HepG2 (cell line): ENCODE results near the gene LDLR. TPM values are rescaled to one million over a fixed set of nuclear protein-coding genes. Genes with fewer than 3 reads are reported as not detected.
A peak's percentile ranks its signal among the peaks of the same experiment; 100 is the strongest.

ENCODE experiments used
- ARNTL ChIP-seq: sonication (generic); formaldehyde crosslinking; IDR thresholded peaks from 2 replicates; pipeline ENCODE4 v1.4.0; 2020; ENCODE audit warnings: mild to moderate bottlenecking, missing genetic modification reagents
- BCL6 ChIP-seq: IDR thresholded peaks from 2 replicates; pipeline ENCODE4 v1.6.1; 2016; ENCODE audit warnings: missing genetic modification reagents, missing compliant biosample characterization
- CSRNP1 ChIP-seq: sonication (generic); formaldehyde crosslinking; IDR thresholded peaks from 2 replicates; pipeline ENCODE4 v1.8.1; 2023; ENCODE audit warnings: mild to moderate bottlenecking, missing genetic modification reagents
- DRAP1 ChIP-seq: IDR thresholded peaks from 2 replicates; pipeline ENCODE4 v1.6.1; 2016; ENCODE audit warnings: missing genetic modification reagents, missing compliant biosample characterization
- GFI1 ChIP-seq: sonication (generic); formaldehyde crosslinking; IDR thresholded peaks from 2 replicates; pipeline ENCODE4 v1.5.0; 2020; ENCODE audit warnings: missing genetic modification reagents, mild to moderate bottlenecking, borderline replicate concordance
- HDAC1 ChIP-seq: sonication (generic); formaldehyde crosslinking; IDR thresholded peaks from 2 replicates; pipeline ENCODE4 v1.5.1; 2020; ENCODE audit warnings: mild to moderate bottlenecking, missing genetic modification reagents
- KAT7 ChIP-seq: IDR thresholded peaks from 2 replicates; pipeline ENCODE4 v1.6.1; 2018; ENCODE audit warnings: borderline replicate concordance, missing compliant biosample characterization
- KLF6 ChIP-seq: IDR thresholded peaks from 2 replicates; pipeline ENCODE4 v1.8.0; 2016; ENCODE audit warnings: missing biosample characterization, missing genetic modification reagents
- MED1 ChIP-seq: sonication (generic); formaldehyde crosslinking; IDR thresholded peaks from 2 replicates; pipeline ENCODE4 v1.4.0; 2020; ENCODE audit warnings: missing genetic modification reagents
- NCOA2 ChIP-seq: sonication (generic); formaldehyde crosslinking; IDR thresholded peaks from 2 replicates; pipeline ENCODE4 v1.8.0; 2022; ENCODE audit warnings: inconsistent platforms
- NFYC ChIP-seq: IDR thresholded peaks from 2 replicates; pipeline ENCODE4 v1.6.1; 2016; ENCODE audit warnings: missing genetic modification reagents, missing compliant biosample characterization
- ONECUT2 ChIP-seq: sonication (generic); formaldehyde crosslinking; IDR thresholded peaks from 2 replicates; pipeline ENCODE4 v1.4.0; 2020; ENCODE audit warnings: missing genetic modification reagents
- PATZ1 ChIP-seq: sonication (generic); formaldehyde crosslinking; IDR thresholded peaks from 2 replicates; pipeline ENCODE4 v1.4.0; 2020; ENCODE audit warnings: missing genetic modification reagents
- PHF8 ChIP-seq: sonication (generic); formaldehyde crosslinking; IDR thresholded peaks from 2 replicates; pipeline ENCODE4 v1.5.0; 2020; ENCODE audit warnings: missing genetic modification reagents
- POGZ ChIP-seq: sonication (generic); formaldehyde crosslinking; IDR thresholded peaks from 2 replicates; pipeline ENCODE4 v1.4.0; 2020; ENCODE audit warnings: mild to moderate bottlenecking, missing genetic modification reagents
- POLR2A ChIP-seq, 2 experiments: IDR thresholded peaks; 2 replicates each; pipeline ENCODE4 v1.6.1; 2011; ENCODE audit warnings: low read depth in 2 of 2, low read length in 2 of 2, mild to moderate bottlenecking in 1 of 2, moderate library complexity in 1 of 2; ENCODE audit not compliant: insufficient read depth in 1 of 2
- SRY ChIP-seq: sonication (generic); formaldehyde crosslinking; IDR thresholded peaks from 2 replicates; pipeline ENCODE4 v1.8.0; 2022; ENCODE audit warnings: mild to moderate bottlenecking, missing genetic modification reagents
- ZFP82 ChIP-seq: sonication (generic); formaldehyde crosslinking; IDR thresholded peaks from 2 replicates; pipeline ENCODE4 v1.5.1; 2020; ENCODE audit warnings: mild to moderate bottlenecking, missing genetic modification reagents, borderline replicate concordance
- ZNF253 ChIP-seq: sonication (generic); formaldehyde crosslinking; IDR thresholded peaks from 2 replicates; pipeline ENCODE4 v1.8.0; 2022; ENCODE audit warnings: mild to moderate bottlenecking, missing genetic modification reagents, borderline replicate concordance
- ZNF329 ChIP-seq: sonication (generic); formaldehyde crosslinking; IDR thresholded peaks from 2 replicates; pipeline ENCODE4 v1.9.0; 2021; ENCODE audit warnings: low read depth, mild to moderate bottlenecking, missing genetic modification reagents
- ZNF558 ChIP-seq: sonication (generic); formaldehyde crosslinking; IDR thresholded peaks from 2 replicates; pipeline ENCODE4 v1.9.0; 2022; ENCODE audit warnings: mild to moderate bottlenecking, missing genetic modification reagents, borderline replicate concordance
- ZNF574 ChIP-seq: sonication (generic); formaldehyde crosslinking; IDR thresholded peaks from 2 replicates; pipeline ENCODE4 v1.4.0; 2020; ENCODE audit warnings: missing genetic modification reagents
- ZNF740 ChIP-seq: sonication (generic); formaldehyde crosslinking; IDR thresholded peaks from 2 replicates; pipeline ENCODE4 v1.4.0; 2020; ENCODE audit warnings: missing genetic modification reagents
- polyA plus RNA-seq, 8 experiments: library from polyadenylated mRNA; depleted of rRNA in 3 of 8; stranded (reverse) in 7 of 8; unstranded in 1 of 8; fragments of >200 nt; fragmentation: Illumina TruSeq in 4 of 8; extraction: Trizol in 4 of 8; gene quantifications; 2 replicates each; pipeline versions ENCODE4 v1.2.1 to v1.2.3, GENCODE V29; 2011 to 2016; ENCODE audit warnings: low read depth in 4 of 8, missing spikeins in 1 of 8, mixed read lengths in 1 of 8; ENCODE audit not compliant: insufficient read depth in 1 of 8
- total RNA-seq, 5 experiments: library from RNA; depleted of rRNA; stranded (reverse); fragments of >200 nt; fragmentation: Illumina TruSeq; extraction: Trizol; gene quantifications; 2 replicates each; pipeline ENCODE4 v1.2.3, GENCODE V29; 2016; ENCODE audit warnings: low read depth in 1 of 5

LDLR gene
- total and polyA plus RNA-seq, 2 of the 13 experiments (the other 11 are each of a cell fraction or from before 2014, with no cell fraction given) = 51.6 to 92.5 TPM

GRCh38 chr19:11089254-11090013 is at the start of gene LDLR (continued):
- TF ChIP-seq CSRNP1 (CRISPR knock-in tag) (no peak), ZNF574 (0 out of 2 replicates have a peak, but pooled peaks have one; percentile 47), PHF8 (CRISPR knock-in tag) (peak; percentile 36; the same call in 1 of the 2 replicates), HDAC1 (CRISPR knock-in tag) (peak; percentile 40), ZNF558 (CRISPR knock-in tag) (peak; percentile 41; the same call in 1 of the 2 replicates), PATZ1 (CRISPR knock-in tag) (no peak), NCOA2 (CRISPR knock-in tag) (peak; percentile 39), GFI1 (CRISPR knock-in tag) (peak; percentile 19), POLR2A (IDR thresholded peaks at IDR 0.05; ENCODE audit: insufficient read depth in 1 of 2, low read depth in 2 of 2, low read length in 2 of 2) (peak; percentile 97 to 98), ZFP82 (CRISPR knock-in tag) (peak; percentile 48; the same call in 1 of the 2 replicates), NFYC (CRISPR knock-in tag) (peak; percentile 57), KAT7 (CRISPR knock-in tag) (peak; percentile 26; the same call in 1 of the 2 replicates), ZNF253 (no peak), KLF6 (CRISPR knock-in tag) (no peak), ONECUT2 (CRISPR knock-in tag) (peak; percentile 23; the same call in 1 of the 2 replicates), ZNF740 (no peak), ZNF329 (CRISPR knock-in tag) (peak; percentile 100), SRY (CRISPR knock-in tag) (peak; percentile 52; the same call in 1 of the 2 replicates), POGZ (peak; percentile 10; the same call in 1 of the 2 replicates), DRAP1 (CRISPR knock-in tag) (peak; percentile 98), MED1 (CRISPR knock-in tag) (peak; percentile 80), BCL6 (CRISPR knock-in tag) (peak; percentile 16), ARNTL (CRISPR knock-in tag) (no peak)
